Activated T-helper 2 cell treated with anti-CD3 and anti-CD28 coated beads, Interferon-gamma antibody, Interleukin-2, Interleukin-4, amounts not matched to agents 10 μg/mL and 5 μg/mL and 100 μg/mL, durations not matched to agents 14 hours and 24 hours and 36 hours (primary cell): ENCODE data around the gene MAPK8IP2. TPM values are rescaled to one million over a fixed set of nuclear protein-coding genes. Genes with fewer than 3 reads are reported as not detected.
"Not testable (repeated sequence)": the region's sequence is repeated elsewhere in the genome, so short reads cannot be mapped to it uniquely, and the experiment has no call there.

Experiments
- DNase-seq: peaks from one replicate; pipeline ENCODE4 v3.0.0; 2021; ENCODE audit warnings: low spot score
- H3K27ac Mint-ChIP-seq: one replicate; pipeline ENCODE4 v1.8.0; 2021; ENCODE audit warnings: mixed read lengths
- H3K27me3 Mint-ChIP-seq: one replicate; pipeline ENCODE4 v1.8.0; 2021; ENCODE audit warnings: low read depth, mixed read lengths
- H3K36me3 Mint-ChIP-seq: one replicate; pipeline ENCODE4 v1.8.0; 2021; ENCODE audit warnings: low read depth, mixed read lengths
- H3K4me1 Mint-ChIP-seq: one replicate; pipeline ENCODE4 v1.8.0; 2021; ENCODE audit warnings: low read depth, mixed read lengths
- H3K4me3 Mint-ChIP-seq: one replicate; pipeline ENCODE4 v1.8.0; 2021; ENCODE audit warnings: low read depth, mild to moderate bottlenecking, moderate library complexity, mixed read lengths
- H3K9me3 Mint-ChIP-seq: one replicate; pipeline ENCODE4 v1.8.0; 2021; ENCODE audit warnings: mixed read lengths
- intact Hi-C: fragments of 100-400 bp; cut with micrococcal nuclease; formaldehyde crosslinking; loops from one replicate; pipeline ENCODE4 v1.15.1; 2023
- total RNA-seq: library from RNA; stranded (reverse); gene quantifications from 2 replicates; pipeline ENCODE4 v1.2.3, GENCODE V29; 2022

The MAPK8IP2 gene
- total RNA-seq, 1 donor from 2014 or later: 0.16 TPM

DNA sequence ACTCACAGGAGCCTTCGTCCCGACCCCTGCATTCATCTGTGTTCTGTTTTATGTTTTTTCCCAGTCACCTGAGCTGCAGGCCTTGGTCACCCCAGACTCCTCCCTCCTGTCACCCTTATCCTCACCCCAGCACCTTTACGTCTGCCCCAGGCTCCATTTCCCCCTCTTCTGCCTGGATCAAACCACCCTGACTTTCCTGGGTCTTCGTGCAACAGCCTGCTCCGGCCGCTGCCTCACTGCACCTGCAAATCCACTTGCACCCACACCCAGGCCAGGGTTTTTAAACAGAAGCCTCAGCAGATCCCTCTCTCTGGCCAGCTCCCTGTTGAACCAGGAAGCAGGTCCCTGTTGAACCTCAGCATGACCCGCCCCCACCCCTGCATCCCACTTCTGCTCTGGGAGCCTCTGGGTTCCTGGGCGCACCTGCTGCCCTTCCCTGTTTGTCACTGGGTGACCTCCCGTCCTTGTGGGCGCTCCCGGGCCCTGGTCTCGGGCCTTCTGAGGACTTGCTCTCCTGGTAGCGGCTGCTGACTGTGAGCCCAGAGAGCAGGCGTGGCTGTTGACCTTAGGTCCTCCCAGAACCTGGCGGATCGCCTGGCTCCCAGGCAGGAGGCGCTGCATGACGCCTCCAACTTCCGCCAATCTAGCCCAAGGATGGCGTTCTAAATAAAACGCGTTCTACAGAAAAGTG lies 12.8 kb downstream of the MAPK8IP2 start:
- Mint-ChIP-seq H3K27me3 (peaks cover 4% of the 10 kb centered on the region), H3K36me3 (no peaks in the 10 kb centered on the region), H3K9me3 (no peaks in the 10 kb centered on the region), H3K4me1 (peaks cover 5% of the 10 kb centered on the region), H3K4me3 (no peak overlapping the region), H3K27ac (no peak overlapping the region)
- no peak for DNase-seq
- intact Hi-C loops: no loop called here

DNA sequence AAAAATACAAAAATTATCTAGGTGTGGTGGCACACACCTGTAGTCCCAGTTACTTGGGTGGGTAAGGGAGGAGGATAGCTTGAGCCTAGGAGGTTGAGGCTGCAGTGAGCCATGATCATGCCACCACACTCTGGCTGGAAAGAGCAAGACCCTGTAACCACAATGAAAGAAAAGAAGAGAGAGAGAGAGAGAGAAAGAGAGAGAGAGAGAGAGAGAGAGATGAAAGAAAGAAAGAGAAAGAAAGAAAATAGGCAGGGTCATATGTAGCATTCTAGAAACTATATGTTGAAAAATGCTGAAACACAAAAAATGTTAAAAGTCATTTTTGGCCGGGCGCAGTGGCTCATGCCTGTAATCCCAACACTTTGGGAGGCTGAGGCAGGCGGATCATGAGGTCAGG lies 13.7 kb downstream of the MAPK8IP2 start:
- H3K4me1 Mint-ChIP-seq, intact Hi-C loops, H3K27ac Mint-ChIP-seq, DNase-seq, H3K4me3 Mint-ChIP-seq, H3K27me3 Mint-ChIP-seq, H3K36me3 Mint-ChIP-seq, H3K9me3 Mint-ChIP-seq: not testable (repeated sequence)

- Mint-ChIP-seq H3K4me3 (peak overlapping the region; percentile 81), H3K27ac (peak overlapping the region; percentile 96), H3K27me3 (no peaks in the 10 kb centered on the region), H3K36me3 (no peaks in the 10 kb centered on the region), H3K9me3 (no peaks in the 10 kb centered on the region), H3K4me1 (peaks cover 32% of the 10 kb centered on the region)
- DNase-seq: peak; percentile 73
- intact Hi-C loops: loop anchor here (1.0 to 5.0 kb wide), 5 partner anchors 37 to 376 kb away; partner anchors contain the start of genes PPP6R2 and TUBGCP6
These were observed 20.2 kb downstream of the MAPK8IP2 start for GRCh38 chr22:50620593-50621355.

- no peaks in the 10 kb centered on the region for H3K9me3 Mint-ChIP-seq
- intact Hi-C loops: loop anchor here (1.0 to 5.0 kb wide), 5 partner anchors 38 to 377 kb away; partner anchors contain the start of genes PPP6R2 and TUBGCP6
- H3K4me3 Mint-ChIP-seq: peak overlapping the region; percentile 81
These were observed 20.8 kb downstream of the MAPK8IP2 start for GRCh38 chr22:50621356-50621880.

GRCh38 chr22:50621948-50622722 lies 21.5 kb downstream of the MAPK8IP2 start:
- no peaks in the 10 kb centered on the region for H3K9me3 Mint-ChIP-seq
- peak overlapping the region; percentile 96 for H3K27ac Mint-ChIP-seq
- H3K36me3 Mint-ChIP-seq: no peaks in the 10 kb centered on the region
- H3K4me3 Mint-ChIP-seq: peak overlapping the region; percentile 81
- intact Hi-C loops: loop anchor here (1.0 to 5.0 kb wide), 6 partner anchors 39 to 377 kb away; partner anchors contain the start of genes MAPK11, PPP6R2 and TUBGCP6
- DNase-seq: peak; percentile 31
- no peaks in the 10 kb centered on the region for H3K27me3 Mint-ChIP-seq
- peaks cover 36% of the 10 kb centered on the region for H3K4me1 Mint-ChIP-seq

More at GRCh38 chr22:50621356-50621880, 20.8 kb downstream of the MAPK8IP2 start:
- Mint-ChIP-seq H3K27ac (peak overlapping the region; percentile 96), H3K27me3 (no peaks in the 10 kb centered on the region), H3K36me3 (no peaks in the 10 kb centered on the region), H3K4me1 (peaks cover 33% of the 10 kb centered on the region)
- peak; percentile 59 for DNase-seq

GRCh38 chr22:50622723-50623327 lies 22.2 kb downstream of the MAPK8IP2 start:
- no peak for DNase-seq
- H3K27me3 Mint-ChIP-seq: no peaks in the 10 kb centered on the region
- H3K9me3 Mint-ChIP-seq: no peaks in the 10 kb centered on the region
- peaks cover 36% of the 10 kb centered on the region for H3K4me1 Mint-ChIP-seq
- no peak overlapping the region for H3K4me3 Mint-ChIP-seq
- H3K36me3 Mint-ChIP-seq: no peaks in the 10 kb centered on the region
- H3K27ac Mint-ChIP-seq: peak overlapping the region; percentile 96
- intact Hi-C loops: loop anchor here (2.0 to 5.0 kb wide), 2 partner anchors 281 to 352 kb away; partner anchors contain the start of genes MAPK11 and PPP6R2

GRCh38 chr22:50624347-50625130 lies 23.9 kb downstream of the MAPK8IP2 start:
- H3K27ac Mint-ChIP-seq: peak overlapping the region; percentile 28
- intact Hi-C loops: loop anchor here (5.0 kb wide), 2 partner anchors 68 to 282 kb away; partner anchors contain the start of gene PPP6R2
- DNase-seq: no peak

GRCh38 chr22:50625131-50625567 lies 24.6 kb downstream of the MAPK8IP2 start:
- Mint-ChIP-seq H3K4me1 (peaks cover 40% of the 10 kb centered on the region), H3K27me3 (no peaks in the 10 kb centered on the region), H3K27ac (no peak overlapping the region), H3K36me3 (no peaks in the 10 kb centered on the region), H3K9me3 (no peaks in the 10 kb centered on the region), H3K4me3 (no peak overlapping the region)
- intact Hi-C loops: loop anchor here (5.0 kb wide), 1 partner anchor 67 kb away; no protein-coding TSS in a partner anchor
- DNase-seq: no peak

More at GRCh38 chr22:50624347-50625130, 23.9 kb downstream of the MAPK8IP2 start:
- H3K36me3 Mint-ChIP-seq: no peaks in the 10 kb centered on the region
- no peaks in the 10 kb centered on the region for H3K9me3 Mint-ChIP-seq
- no peak overlapping the region for H3K4me3 Mint-ChIP-seq
- H3K27me3 Mint-ChIP-seq: no peaks in the 10 kb centered on the region
- H3K4me1 Mint-ChIP-seq: peaks cover 44% of the 10 kb centered on the region

DNA sequence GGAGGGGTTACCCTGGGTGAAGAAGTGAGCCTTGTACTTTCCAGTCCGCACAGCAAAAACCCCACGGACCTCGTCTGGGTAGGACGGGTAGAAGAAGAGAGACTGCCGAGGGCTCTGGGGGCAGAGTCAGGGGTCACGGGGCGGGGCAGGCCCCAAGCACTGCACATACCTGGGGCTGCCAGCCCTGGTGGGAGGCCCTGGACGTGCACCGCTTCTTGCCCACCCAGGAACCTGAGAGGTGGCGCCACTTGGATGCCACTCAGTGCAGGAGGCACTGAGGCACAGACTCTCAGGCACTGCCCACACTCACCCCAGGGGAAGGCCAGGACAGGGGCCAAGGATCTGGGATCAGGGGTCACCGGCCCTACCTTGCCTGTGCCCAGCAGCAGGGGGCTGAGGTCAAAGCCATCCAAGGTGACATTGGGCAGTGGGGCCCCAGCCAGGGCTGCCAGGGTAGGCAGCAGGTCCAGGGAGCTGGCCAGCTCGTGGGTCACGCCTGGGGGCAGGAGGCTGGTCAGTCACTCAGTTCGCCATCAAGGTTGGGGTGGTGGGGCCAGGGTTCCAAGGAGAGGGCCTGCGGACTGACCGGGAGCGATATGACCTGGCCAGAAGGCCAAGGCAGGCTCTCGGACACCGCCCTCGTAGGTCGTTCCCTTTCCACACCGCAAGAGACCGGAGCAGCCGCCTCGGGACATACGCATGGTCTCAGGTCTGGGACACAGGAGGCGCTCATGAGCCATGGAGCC lies 25.1 kb downstream of the MAPK8IP2 start:
- H3K36me3 Mint-ChIP-seq: no peaks in the 10 kb centered on the region
- H3K27ac Mint-ChIP-seq: no peak overlapping the region
- no peaks in the 10 kb centered on the region for H3K9me3 Mint-ChIP-seq
- peaks cover 36% of the 10 kb centered on the region for H3K4me1 Mint-ChIP-seq
- intact Hi-C loops: loop anchor here (5.0 kb wide), 1 partner anchor 67 kb away; no protein-coding TSS in a partner anchor
- no peaks in the 10 kb centered on the region for H3K27me3 Mint-ChIP-seq
- no peak for DNase-seq
- H3K4me3 Mint-ChIP-seq: no peak overlapping the region

- no peaks in the 10 kb centered on the region for H3K9me3 Mint-ChIP-seq
- no peak for DNase-seq
- H3K27ac Mint-ChIP-seq: peak overlapping the region; percentile 72
- peaks cover 30% of the 10 kb centered on the region for H3K4me1 Mint-ChIP-seq
- no peaks in the 10 kb centered on the region for H3K36me3 Mint-ChIP-seq
- peak overlapping the region; percentile 74 for H3K4me3 Mint-ChIP-seq
- intact Hi-C loops: loop anchor here (5.0 kb wide), 1 partner anchor 66 kb away; no protein-coding TSS in a partner anchor
- H3K27me3 Mint-ChIP-seq: no peaks in the 10 kb centered on the region
These were observed 25.8 kb downstream of the MAPK8IP2 start for GRCh38 chr22:50626314-50626849.
